Fibroblast of lung (primary cell): ENCODE results near the gene SLK.

ENCODE experiments used
- EZH2 ChIP-seq: IDR thresholded peaks from 2 replicates; pipeline ENCODE4 v1.5.1; 2012; ENCODE audit warnings: low read length, control low read depth, mild to moderate bottlenecking; ENCODE audit errors: missing control alignments
- TF ChIP-seq, protein P1 (sequence below), 2 donors: IDR thresholded peaks in 1 of 2; conservative IDR thresholded peaks in 1 of 2; 1 replicate in 1 of 2; 2 replicates in 1 of 2; pipeline ENCODE4 v1.5.1; 2011 to 2012; ENCODE audit warnings: low read length in 2 of 2, control low read depth in 1 of 2, inconsistent platforms in 1 of 2, low read depth in 1 of 2, mild to moderate bottlenecking in 1 of 2

DNA sequence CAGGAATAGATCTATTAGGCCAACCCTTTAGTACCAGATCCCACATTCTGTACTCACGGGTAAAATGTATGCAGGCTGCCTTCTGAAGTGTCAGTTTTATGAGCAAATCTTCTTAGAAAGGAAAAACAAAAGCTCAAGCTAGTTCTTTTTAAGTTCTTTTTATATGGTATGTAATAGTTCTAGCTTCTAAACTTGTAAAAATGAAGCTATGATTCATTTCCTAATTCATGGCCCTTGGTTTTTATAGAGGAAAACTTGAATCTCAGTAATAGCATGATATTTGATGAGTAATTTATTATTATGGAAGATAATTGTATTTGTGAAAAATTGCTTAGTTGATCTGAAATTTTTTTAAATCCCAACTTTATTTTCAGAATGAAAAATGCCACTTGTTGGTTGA, 54.3 kb downstream of the SLK start:
- TF ChIP-seq, protein P1, sequence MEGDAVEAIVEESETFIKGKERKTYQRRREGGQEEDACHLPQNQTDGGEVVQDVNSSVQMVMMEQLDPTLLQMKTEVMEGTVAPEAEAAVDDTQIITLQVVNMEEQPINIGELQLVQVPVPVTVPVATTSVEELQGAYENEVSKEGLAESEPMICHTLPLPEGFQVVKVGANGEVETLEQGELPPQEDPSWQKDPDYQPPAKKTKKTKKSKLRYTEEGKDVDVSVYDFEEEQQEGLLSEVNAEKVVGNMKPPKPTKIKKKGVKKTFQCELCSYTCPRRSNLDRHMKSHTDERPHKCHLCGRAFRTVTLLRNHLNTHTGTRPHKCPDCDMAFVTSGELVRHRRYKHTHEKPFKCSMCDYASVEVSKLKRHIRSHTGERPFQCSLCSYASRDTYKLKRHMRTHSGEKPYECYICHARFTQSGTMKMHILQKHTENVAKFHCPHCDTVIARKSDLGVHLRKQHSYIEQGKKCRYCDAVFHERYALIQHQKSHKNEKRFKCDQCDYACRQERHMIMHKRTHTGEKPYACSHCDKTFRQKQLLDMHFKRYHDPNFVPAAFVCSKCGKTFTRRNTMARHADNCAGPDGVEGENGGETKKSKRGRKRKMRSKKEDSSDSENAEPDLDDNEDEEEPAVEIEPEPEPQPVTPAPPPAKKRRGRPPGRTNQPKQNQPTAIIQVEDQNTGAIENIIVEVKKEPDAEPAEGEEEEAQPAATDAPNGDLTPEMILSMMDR (conservative IDR thresholded peaks at IDR 0.05 in 1 of 2, IDR thresholded peaks at IDR 0.05 in 1 of 2; ENCODE audit: low read depth in 1 of 2, low read length in 2 of 2), result no peak
- no peak for TF ChIP-seq EZH2
